Measurements from ENCODE around the gene M6PR. TPM values are rescaled to one million over a fixed set of nuclear protein-coding genes. Genes with fewer than 3 reads are reported as not detected.
A peak's percentile ranks its signal among the peaks of the same experiment; 100 is the strongest.
"Not testable (repeated sequence)": the region's sequence is repeated elsewhere in the genome, so short reads cannot be mapped to it uniquely, and the experiment has no call there.

M6PR gene
- total RNA-seq, 2 experiments from 2014 or later, result 181 to 224 TPM

DNA sequence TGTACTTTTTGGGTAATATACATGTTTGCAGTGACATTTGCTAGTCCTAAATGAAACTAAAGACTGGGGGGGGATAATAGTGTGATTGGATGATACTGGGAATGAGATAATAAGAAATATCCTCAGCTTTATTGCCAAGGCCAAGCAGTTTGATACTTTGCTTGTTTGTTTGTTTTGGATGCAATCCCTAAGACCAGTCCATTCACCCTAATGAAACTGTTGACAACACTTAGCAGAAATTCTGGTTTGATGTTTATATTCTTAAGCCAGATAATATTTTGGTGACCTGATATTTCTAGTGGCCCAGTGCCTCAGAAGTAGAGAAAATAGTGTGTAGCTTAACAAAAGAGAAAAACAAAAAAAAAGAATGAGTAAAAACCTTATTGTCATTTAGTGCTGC lies 33.3 kb downstream of the M6PR start:
- H3K4me3 Mint-ChIP-seq, result no peak overlapping the region
- ChIA-PET CTCF (no interaction called here), POLR2A (no interaction called here)
- no peak overlapping the region for H3K27ac Mint-ChIP-seq
- H3K27me3 Mint-ChIP-seq, result peaks cover 2% of the 10 kb centered on the region
- H3K36me3 Mint-ChIP-seq (ENCODE audit: low read depth), result peaks cover 5% of the 10 kb centered on the region
- no peaks in the 10 kb centered on the region for H3K9me3 Mint-ChIP-seq
- peaks cover 14% of the 10 kb centered on the region for H3K4me1 Mint-ChIP-seq
- no peak for DNase-seq

DNA sequence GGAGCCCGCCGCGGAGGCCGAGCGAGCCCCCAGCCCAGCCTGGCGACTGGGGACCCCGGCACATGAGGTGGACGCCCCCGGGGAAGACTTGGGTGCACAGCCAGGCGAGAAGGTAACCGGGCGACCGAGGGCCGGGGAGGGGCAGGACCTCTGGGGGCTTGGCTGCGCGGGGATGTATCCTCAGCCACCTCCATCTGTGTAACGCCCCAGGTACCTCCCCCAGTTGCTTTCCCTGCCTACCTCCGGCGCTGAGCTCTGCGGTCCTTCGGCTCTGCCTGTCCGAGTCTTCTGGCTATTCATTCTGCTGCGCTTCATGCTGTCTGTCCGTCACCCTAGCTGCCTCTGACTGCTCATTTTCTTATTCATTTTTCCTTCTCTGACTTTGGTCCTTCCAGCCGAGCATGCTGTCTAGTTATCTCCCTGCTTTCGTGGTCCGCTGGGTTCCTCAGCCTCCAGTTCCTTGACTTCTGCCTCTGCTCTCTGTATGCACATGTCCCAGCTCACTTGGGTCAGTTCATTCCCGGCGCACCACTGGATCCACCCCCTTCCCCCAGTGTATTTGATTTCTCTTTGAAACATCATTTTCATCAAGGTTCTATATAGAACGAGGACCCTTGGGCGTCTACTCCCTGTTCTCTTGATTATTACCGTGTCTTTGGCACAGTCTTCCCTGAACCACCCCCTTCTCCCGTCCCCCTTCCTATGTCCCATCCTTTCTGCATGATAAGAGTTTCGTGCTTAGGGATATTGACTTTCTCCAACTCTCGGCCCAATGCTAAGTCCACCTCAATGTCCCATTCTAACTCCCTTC lies 34.5 kb downstream of the M6PR start:
- H3K27ac Mint-ChIP-seq, result no peak overlapping the region
- CTCF ChIA-PET, result interaction anchor here (0.6 to 1.4 kb wide), 2 partner anchors 24 to 35 kb away, joined by 3 read pairs; partner anchors contain the start of gene M6PR
- peak; percentile 68 for DNase-seq
- no peak overlapping the region for H3K4me3 Mint-ChIP-seq
- no peaks in the 10 kb centered on the region for H3K9me3 Mint-ChIP-seq
- peaks cover 14% of the 10 kb centered on the region for H3K4me1 Mint-ChIP-seq
- peaks cover 2% of the 10 kb centered on the region for H3K27me3 Mint-ChIP-seq
- POLR2A ChIA-PET, result no interaction called here
- H3K36me3 Mint-ChIP-seq (ENCODE audit: low read depth), result peaks cover 2% of the 10 kb centered on the region

DNA sequence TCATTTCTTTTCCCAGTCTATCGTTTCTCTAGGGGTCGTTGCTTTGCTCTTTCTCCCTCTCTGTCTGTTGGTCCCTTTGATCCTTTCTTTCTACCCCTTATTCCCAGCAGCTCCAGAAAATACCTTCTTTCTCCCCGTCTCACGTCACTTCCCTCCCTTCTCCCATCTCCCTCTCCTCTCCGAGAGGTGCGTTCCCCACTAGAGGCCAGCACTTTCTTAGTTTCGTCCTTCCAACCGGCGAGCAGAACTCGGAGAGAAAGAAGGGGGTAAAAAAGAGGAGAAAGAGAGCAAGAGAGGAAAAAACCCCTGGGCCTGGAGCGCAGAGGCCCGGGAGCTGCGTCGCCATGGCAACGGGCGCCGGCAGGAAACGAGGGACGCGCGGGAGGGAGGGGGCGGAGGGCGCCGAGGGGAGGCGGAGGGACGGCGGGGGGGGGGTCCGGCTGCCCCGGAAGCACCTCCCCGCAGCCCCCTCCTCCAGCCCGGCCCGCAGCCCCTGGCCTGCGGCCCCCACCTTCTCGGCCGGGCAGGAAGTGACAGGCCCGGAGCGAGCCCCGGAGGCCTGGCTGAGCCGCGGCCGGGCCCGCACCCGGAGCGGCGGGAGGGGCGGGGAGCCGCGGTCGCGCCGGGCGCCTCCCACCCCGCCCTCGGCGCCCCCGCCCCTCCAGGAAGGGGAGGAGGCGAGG lies 35.3 kb downstream of the M6PR start, which contains the start of gene PHC1:
Gene PHC1, plus strand, starts transcription at position 477 of the 683 bp plus-strand sequence. CDS start 3,169 bp downstream, outside the sequence.
- DNase-seq, result peak; percentile 78
- CTCF ChIA-PET, result interaction anchor here (0.6 to 1.4 kb wide), 2 partner anchors 25 to 35 kb away, joined by 3 read pairs; partner anchors contain the start of gene M6PR
- H3K36me3 Mint-ChIP-seq (ENCODE audit: low read depth); POLR2A ChIA-PET; H3K9me3 Mint-ChIP-seq; H3K27me3 Mint-ChIP-seq: not testable (repeated sequence)
- peak within 1 kb of the TSS; percentile 87 for H3K27ac Mint-ChIP-seq
- peak within 1 kb of the TSS; percentile 82 for H3K4me3 Mint-ChIP-seq
- H3K4me1 Mint-ChIP-seq, result peaks cover 14% of the 10 kb centered on the region

DNA sequence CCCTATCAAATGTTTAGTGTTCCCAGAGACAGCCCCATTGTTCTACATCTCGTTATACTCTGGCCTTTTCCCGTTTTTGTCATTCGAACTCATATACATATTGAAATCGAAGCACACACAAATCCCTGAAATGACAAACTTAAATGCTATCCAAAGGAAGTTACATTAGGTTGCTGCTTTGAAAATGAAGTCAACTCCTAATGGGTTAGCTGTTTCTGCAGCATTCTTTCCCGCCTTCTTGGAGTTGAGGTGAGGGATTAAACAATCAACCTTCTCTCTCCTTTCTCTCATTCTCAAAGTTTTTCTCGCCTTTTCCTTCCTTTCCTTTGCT lies 35.8 kb downstream of the M6PR start:
- no peaks in the 10 kb centered on the region for H3K9me3 Mint-ChIP-seq
- H3K36me3 Mint-ChIP-seq (ENCODE audit: low read depth), result peaks cover 2% of the 10 kb centered on the region
- POLR2A ChIA-PET, result no interaction called here
- peaks cover 14% of the 10 kb centered on the region for H3K4me1 Mint-ChIP-seq
- peaks cover 2% of the 10 kb centered on the region for H3K27me3 Mint-ChIP-seq
- CTCF ChIA-PET, result interaction anchor here (1.4 kb wide), 1 partner anchor 25 kb away, joined by 3 read pairs; no protein-coding TSS in a partner anchor
- H3K27ac Mint-ChIP-seq, result peak overlapping the region; percentile 87
- DNase-seq, result no peak
- peak overlapping the region; percentile 82 for H3K4me3 Mint-ChIP-seq

DNA sequence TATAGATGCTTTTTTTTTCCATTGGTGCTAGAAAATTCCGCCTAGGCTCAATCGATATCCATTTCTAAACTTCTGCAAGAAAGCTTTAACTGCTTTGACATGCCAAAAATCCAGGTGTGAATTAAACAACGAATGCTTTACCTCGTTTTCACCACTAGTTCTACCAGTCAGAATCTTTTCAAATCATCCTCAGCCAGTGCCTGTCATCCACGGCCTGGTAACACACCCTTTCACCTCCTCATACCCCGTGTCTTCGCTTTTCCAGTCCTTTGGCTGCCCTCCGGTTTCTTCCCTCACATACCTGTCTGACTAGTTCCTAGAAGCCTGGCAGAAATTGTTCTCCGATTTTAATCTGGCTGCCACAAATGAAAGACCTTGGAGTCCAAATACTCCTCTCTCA lies 36.5 kb downstream of the M6PR start:
- CTCF ChIA-PET, result interaction anchor here (0.6 to 1.7 kb wide), 3 partner anchors 22 to 168 kb away, joined by 3 to 9 read pairs (median 3); no protein-coding TSS in a partner anchor
- DNase-seq, result peak; percentile 18
- POLR2A ChIA-PET, result no interaction called here
- no peak overlapping the region for H3K27ac Mint-ChIP-seq
- peaks cover 2% of the 10 kb centered on the region for H3K27me3 Mint-ChIP-seq
- H3K36me3 Mint-ChIP-seq (ENCODE audit: low read depth), result no peaks in the 10 kb centered on the region
- H3K9me3 Mint-ChIP-seq, result no peaks in the 10 kb centered on the region
- peak overlapping the region; percentile 3 for H3K4me3 Mint-ChIP-seq
- H3K4me1 Mint-ChIP-seq, result peaks cover 14% of the 10 kb centered on the region

DNA sequence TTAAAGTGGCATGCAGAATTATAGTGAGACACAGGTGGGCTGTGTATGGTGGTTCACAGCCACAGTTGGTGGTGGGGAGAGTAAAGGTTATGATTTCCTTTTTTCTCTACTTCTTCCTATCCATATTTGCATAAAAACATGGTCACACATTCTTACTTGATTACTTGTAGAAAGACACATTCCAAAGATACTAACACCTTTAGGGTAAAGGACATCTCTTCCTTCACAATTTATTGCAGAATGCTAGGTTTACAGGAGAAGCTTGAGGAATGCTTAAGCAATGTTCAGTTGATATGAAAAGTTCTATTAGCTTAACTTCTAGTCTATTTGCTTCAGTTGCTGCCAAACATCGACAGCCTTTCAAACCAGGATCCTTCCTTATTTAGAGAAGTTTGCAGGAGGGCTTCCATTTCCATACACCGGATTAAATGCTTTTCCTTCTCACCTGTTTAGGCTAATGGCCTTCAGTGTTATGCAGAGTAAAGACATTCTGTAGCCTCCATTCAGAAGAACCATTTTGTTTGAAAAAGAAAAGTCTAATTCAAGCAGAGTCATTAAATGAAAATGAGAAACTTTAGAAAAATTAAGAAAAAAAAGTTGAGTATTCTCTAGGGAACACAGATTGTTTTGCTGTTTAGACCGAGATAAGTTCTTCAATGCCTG lies 37.7 kb downstream of the M6PR start:
- no peaks in the 10 kb centered on the region for H3K9me3 Mint-ChIP-seq
- peaks cover 20% of the 10 kb centered on the region for H3K4me1 Mint-ChIP-seq
- ChIA-PET POLR2A (no interaction called here), CTCF (interaction anchor here (0.7 to 1.7 kb wide), 3 partner anchors 21 to 1798 kb away, joined by 3 to 9 read pairs (median 3); partner anchors contain the start of gene M6PR)
- H3K36me3 Mint-ChIP-seq (ENCODE audit: low read depth), result no peaks in the 10 kb centered on the region
- H3K27me3 Mint-ChIP-seq, result peaks cover 2% of the 10 kb centered on the region
- no peak overlapping the region for H3K4me3 Mint-ChIP-seq
- no peak for DNase-seq
- no peak overlapping the region for H3K27ac Mint-ChIP-seq

DNA sequence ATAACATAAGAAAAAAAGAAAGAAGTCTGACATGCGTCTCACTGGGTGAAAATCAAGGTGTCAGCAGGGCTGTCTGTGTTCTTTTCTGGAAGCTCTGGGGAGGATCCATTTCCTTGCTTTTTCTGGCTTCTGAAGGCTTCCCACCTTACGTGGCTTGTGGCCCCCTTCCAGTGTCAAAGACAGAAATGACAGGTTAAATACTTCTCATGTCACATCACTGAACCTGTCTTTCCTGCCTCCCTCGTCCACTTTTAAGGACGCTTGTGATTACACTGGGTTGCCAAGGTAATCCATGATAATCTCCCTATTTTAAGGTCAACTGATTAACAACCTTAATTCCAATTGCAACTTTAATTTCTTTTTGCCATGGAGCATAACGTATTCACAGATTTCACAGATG lies 39.7 kb downstream of the M6PR start:
- CTCF ChIA-PET, result no interaction called here
- no peak for DNase-seq
- Mint-ChIP-seq H3K36me3 (ENCODE audit: low read depth) (no peaks in the 10 kb centered on the region), H3K9me3 (no peaks in the 10 kb centered on the region), H3K4me3 (no peak overlapping the region), H3K27ac (no peak overlapping the region), H3K4me1 (peaks cover 22% of the 10 kb centered on the region), H3K27me3 (peaks cover 2% of the 10 kb centered on the region)
- POLR2A ChIA-PET, result no interaction called here

DNA sequence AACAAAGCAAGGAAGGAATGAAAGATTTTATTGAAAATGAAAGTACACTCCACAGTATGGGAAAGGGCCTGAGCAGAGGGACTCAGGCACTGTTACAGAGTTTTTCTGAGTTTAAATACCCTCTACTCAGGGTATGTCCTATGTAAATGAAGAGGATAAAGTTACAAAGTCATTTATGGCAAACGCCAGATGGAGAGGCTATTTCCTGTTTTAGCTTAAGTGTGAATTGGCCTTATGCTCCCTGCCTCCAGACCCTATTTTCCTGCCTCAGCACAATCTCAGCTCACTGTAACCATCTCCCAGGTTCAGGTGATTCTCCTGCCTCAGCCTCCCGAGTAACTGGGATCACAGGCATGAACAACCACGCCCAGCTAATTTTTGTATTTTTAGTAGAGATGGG lies 41.9 kb downstream of the M6PR start:
- POLR2A ChIA-PET, result no interaction called here
- no peak overlapping the region for H3K4me3 Mint-ChIP-seq
- no peak overlapping the region for H3K27ac Mint-ChIP-seq
- peaks cover 8% of the 10 kb centered on the region for H3K27me3 Mint-ChIP-seq
- CTCF ChIA-PET, result no interaction called here
- H3K36me3 Mint-ChIP-seq (ENCODE audit: low read depth), result no peaks in the 10 kb centered on the region
- no peaks in the 10 kb centered on the region for H3K9me3 Mint-ChIP-seq
- H3K4me1 Mint-ChIP-seq, result peaks cover 9% of the 10 kb centered on the region
- DNase-seq, result no peak

DNA sequence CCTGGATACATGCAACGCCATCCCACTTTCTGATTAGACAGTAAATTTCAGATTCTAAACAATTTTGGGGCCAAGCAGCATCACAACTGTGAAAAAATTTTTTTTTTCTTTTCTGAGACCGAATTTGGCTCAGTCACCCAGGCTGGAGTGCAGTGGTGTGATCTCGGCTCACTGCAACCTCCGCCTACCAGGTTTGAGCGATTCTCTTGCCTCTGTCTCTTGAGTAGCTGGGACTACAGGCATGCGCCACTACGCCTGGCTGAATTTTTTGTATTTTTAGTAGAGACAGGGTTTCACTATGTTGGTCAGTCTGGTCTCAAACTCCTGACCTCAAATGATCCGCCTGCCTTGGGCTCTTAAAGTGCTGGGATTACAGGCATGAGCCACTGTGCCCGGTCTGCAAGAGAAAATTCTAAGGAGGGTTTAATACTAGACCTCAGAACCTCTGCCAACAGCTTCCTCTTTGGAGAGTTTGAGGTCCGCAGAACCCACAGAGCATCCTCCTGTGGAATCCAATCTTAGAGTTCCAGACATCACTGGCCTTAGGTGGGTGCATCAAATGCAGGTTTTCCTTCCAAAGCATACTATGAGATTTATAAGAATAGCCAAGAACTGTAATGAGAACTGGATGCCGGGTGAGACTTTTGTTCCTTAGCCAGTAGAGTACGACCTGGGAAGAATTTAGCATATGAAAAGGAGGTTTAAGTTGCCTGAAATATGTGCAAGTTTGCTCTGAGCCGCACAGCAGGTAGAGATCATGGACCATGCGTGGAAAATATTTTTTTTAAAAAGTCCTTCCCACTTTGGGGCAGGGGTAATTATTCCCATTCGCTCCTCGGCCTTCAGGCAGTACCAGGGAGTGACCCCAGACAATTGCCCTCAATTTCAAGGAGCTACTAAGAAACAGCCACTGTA lies 42.9 kb downstream of the M6PR start:
- ChIA-PET POLR2A (no interaction called here), CTCF (interaction anchor here (1.1 kb wide), 1 partner anchor 16 kb away, joined by 7 read pairs; no protein-coding TSS in a partner anchor)
- Mint-ChIP-seq H3K27me3 (peaks cover 8% of the 10 kb centered on the region), H3K36me3 (ENCODE audit: low read depth) (no peaks in the 10 kb centered on the region), H3K27ac (no peak overlapping the region), H3K4me1 (peaks cover 9% of the 10 kb centered on the region), H3K9me3 (no peaks in the 10 kb centered on the region), H3K4me3 (no peak overlapping the region)
- DNase-seq, result no peak

DNA sequence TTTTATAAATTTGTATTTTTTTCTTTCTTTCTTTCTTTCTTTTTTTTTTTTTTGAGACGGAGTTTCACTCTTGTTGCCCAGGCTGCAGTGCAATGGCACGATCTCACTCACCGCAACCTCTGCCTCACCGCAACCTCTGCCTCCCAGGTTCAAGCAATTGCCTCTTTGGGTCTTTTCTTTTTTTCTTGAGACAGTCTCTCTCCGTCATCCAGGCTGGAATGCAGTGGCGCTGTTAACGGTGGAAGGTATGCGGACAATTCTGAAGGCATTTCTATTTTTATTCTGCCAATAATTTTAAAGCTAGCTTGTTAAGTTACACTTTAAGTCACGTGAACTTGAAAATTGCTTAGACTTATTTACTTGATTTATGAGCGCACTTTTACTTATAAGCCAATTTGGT lies 43.9 kb downstream of the M6PR start:
- H3K4me3 Mint-ChIP-seq, result no peak overlapping the region
- CTCF ChIA-PET, result no interaction called here

DNA sequence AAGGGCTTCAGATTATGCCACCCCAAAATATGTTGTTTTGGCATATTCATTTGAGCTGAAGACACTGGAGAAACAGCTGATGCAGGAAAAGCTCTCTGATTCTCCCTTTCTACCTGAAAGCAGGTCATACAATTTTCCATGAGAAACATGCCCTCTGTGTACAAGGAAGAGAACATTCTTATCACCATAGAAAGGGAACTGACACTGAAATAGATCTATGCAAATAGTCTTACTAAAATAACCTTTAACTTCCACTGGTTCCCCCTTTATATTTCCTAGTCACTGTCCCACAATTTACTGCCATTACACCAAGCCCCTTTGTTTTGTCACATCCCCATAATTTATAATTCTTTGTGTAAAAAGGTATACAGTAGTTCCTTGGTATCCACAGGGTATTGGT lies 44.8 kb downstream of the M6PR start:
- ChIA-PET POLR2A (no interaction called here), CTCF (no interaction called here)
- no peak for DNase-seq
- Mint-ChIP-seq H3K4me1 (peaks cover 9% of the 10 kb centered on the region), H3K4me3 (no peak overlapping the region), H3K36me3 (ENCODE audit: low read depth) (no peaks in the 10 kb centered on the region), H3K27me3 (peaks cover 8% of the 10 kb centered on the region), H3K27ac (no peak overlapping the region), H3K9me3 (no peaks in the 10 kb centered on the region)

More for the DNA sequence above, 43.9 kb downstream of the M6PR start:
- DNase-seq, result no peak
- Mint-ChIP-seq H3K4me1 (peaks cover 9% of the 10 kb centered on the region), H3K27ac (no peak overlapping the region), H3K36me3 (ENCODE audit: low read depth) (no peaks in the 10 kb centered on the region), H3K27me3 (peaks cover 8% of the 10 kb centered on the region), H3K9me3 (no peaks in the 10 kb centered on the region)
- POLR2A ChIA-PET, result no interaction called here

DNA sequence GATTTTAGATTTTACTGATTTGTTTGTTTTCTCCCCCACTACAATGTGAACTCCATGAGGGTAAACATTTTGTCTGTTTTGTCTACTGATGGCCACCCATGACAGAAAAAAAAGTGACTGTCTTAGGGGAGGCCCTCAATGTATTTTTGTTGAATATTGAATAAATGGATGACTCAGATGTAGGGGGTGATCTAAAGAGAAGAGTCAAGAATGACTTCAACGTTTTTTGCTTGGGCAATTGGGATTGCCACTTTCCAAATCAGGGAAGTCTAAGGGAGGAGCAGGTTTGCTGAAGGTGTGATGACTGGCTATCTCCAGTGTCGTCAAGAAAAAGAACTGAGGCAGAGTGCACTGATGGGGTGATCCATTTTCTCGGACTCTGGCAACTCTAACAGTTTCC lies 45.8 kb downstream of the M6PR start:
- peaks cover 8% of the 10 kb centered on the region for H3K27me3 Mint-ChIP-seq
- no peaks in the 10 kb centered on the region for H3K36me3 Mint-ChIP-seq (ENCODE audit: low read depth)
- H3K4me1 Mint-ChIP-seq, result peaks cover 9% of the 10 kb centered on the region
- no peak overlapping the region for H3K4me3 Mint-ChIP-seq
- CTCF ChIA-PET, result no interaction called here
- H3K27ac Mint-ChIP-seq, result no peak overlapping the region
- POLR2A ChIA-PET, result no interaction called here
- DNase-seq, result no peak
- H3K9me3 Mint-ChIP-seq, result no peaks in the 10 kb centered on the region

All from activated CD4-positive, alpha-beta T cell treated with anti-CD3 and anti-CD28 coated beads, Interleukin-2, amount 10 ng/mL, durations not matched to agents 7 days and 5 days (primary cell).